H1 (cell line): Measurements from ENCODE around the gene EPHB1. TPM values are rescaled to one million over a fixed set of nuclear protein-coding genes. Genes with fewer than 3 reads are reported as not detected.

Experiments used
- BACH1 ChIP-seq: IDR thresholded peaks from 2 replicates; pipeline ENCODE4 v1.6.1; 2012; ENCODE audit warnings: low read length, improper control_type of control experiment
- CBX8 ChIP-seq: fragments of 300-800, 300-1000 bp; sonication (generic); IDR thresholded peaks from 2 replicates; pipeline ENCODE4 v1.7.1; 2016; ENCODE audit warnings: low read depth, low read length, borderline replicate concordance
- EP300 ChIP-seq, 2 experiments: IDR thresholded peaks; 1 replicate in 1 of 2; 2 replicates in 1 of 2; pipeline ENCODE4 v1.6.1; 2011 to 2012; ENCODE audit warnings: low read depth in 2 of 2, low read length in 2 of 2, mild to moderate bottlenecking in 2 of 2, borderline replicate concordance in 1 of 2, inconsistent platforms in 1 of 2, moderate library complexity in 1 of 2
- KDM1A ChIP-seq: fragments of 200-600, 300-600 bp; sonication (generic); IDR thresholded peaks from 2 replicates; pipeline ENCODE4 v1.7.1; 2016; ENCODE audit warnings: mild to moderate bottlenecking, low read length, borderline replicate concordance
- NRF1 ChIP-seq: IDR thresholded peaks from 2 replicates; pipeline ENCODE4 v1.6.1; 2011; ENCODE audit warnings: mild to moderate bottlenecking, low read depth, low read length, improper control_type of control experiment
- PHF8 ChIP-seq: fragments of 200-600 bp; sonication (generic); conservative IDR thresholded peaks from 2 replicates; pipeline ENCODE4 v1.7.1; 2012; ENCODE audit warnings: low read depth, mild to moderate bottlenecking, inconsistent platforms, low read length, moderate library complexity
- SIX5 ChIP-seq: IDR thresholded peaks from 2 replicates; pipeline ENCODE4 v1.6.1; 2011; ENCODE audit warnings: mild to moderate bottlenecking, low read depth, low read length
- polyA plus RNA-seq, 7 experiments: library from polyadenylated mRNA; depleted of rRNA in 3 of 7; stranded (reverse) in 5 of 7; unstranded in 2 of 7; fragments of >200 nt in 5 of 7; fragments of 200-250 nt in 2 of 7; gene quantifications; 1 replicate in 5 of 7; 2 replicates in 1 of 7; 4 replicates in 1 of 7; pipeline versions ENCODE4 v1.2.1 to v1.2.3, GENCODE V29; 2011 to 2013; ENCODE audit warnings: missing spikeins in 2 of 7, mixed read lengths in 2 of 7
- total RNA-seq: library from RNA; stranded (reverse); fragmentation: NEBNext Ultra II Directional; extraction: Animal tissue kit (Norgen Biotek cat#: 25700); gene quantifications from 2 replicates; pipeline ENCODE4 v1.2.1, GENCODE V29; 2021

Gene EPHB1
- total and polyA plus RNA-seq, 2 of the 8 experiments (the other 6 are each of a cell fraction or from before 2014, with no cell fraction given), result 3.5 to 5.9 TPM

GRCh38 chr3:135213213-135213612, 418.2 kb downstream of the EPHB1 start (continued):
- TF ChIP-seq EP300 (IDR thresholded peaks at IDR 0.05; ENCODE audit: borderline replicate concordance in 1 of 2, low read depth in 2 of 2, low read length in 2 of 2) (no peak), SIX5 (no peak), CBX8 (no peak), PHF8 (no peak), KDM1A (no peak), BACH1 (no peak), NRF1 (no peak)
